SK-N-SH treated with all-trans-retinoic acid at 6 μM for 48 hours (cell line): Measurements from ENCODE around the gene RPP40.

Experiments
- ATAC-seq: fragments of 200-7000 bp; cut with Tn5 transposase; 3 replicates; pipeline ENCODE4 v1.9.1; 2020; ENCODE audit warnings: mild to moderate bottlenecking, moderate library complexity
- ARNTL ChIP-seq: fragments of 450-650 bp; formaldehyde crosslinking; IDR thresholded peaks from 2 replicates; pipeline ENCODE4 v1.5.0; 2020; ENCODE audit warnings: low read depth, mild to moderate bottlenecking, moderate library complexity, borderline replicate concordance
- BACH2 ChIP-seq: fragments of 250-450 bp; sonication (Bioruptor Pico); IDR thresholded peaks from 2 replicates; pipeline ENCODE4 v1.9.0; 2021; ENCODE audit warnings: mild to moderate bottlenecking, borderline replicate concordance
- CREB5 ChIP-seq: fragments of 250-450 bp; sonication (Bioruptor Pico); IDR thresholded peaks from 2 replicates; pipeline ENCODE4 v1.5.1; 2020; ENCODE audit warnings: low read depth, mild to moderate bottlenecking, moderate library complexity
- CSDC2 ChIP-seq: fragments of 250-450 bp; sonication (Bioruptor Pico); IDR thresholded peaks from 2 replicates; pipeline ENCODE4 v1.5.0; 2020; ENCODE audit warnings: mild to moderate bottlenecking, moderate library complexity
- ESRRG ChIP-seq: fragments of 250-450 bp; sonication (Bioruptor Pico); IDR thresholded peaks from 2 replicates; pipeline ENCODE4 v1.6.1; 2021; ENCODE audit warnings: mild to moderate bottlenecking
- GLIS3 ChIP-seq: fragments of 250-450 bp; sonication (Bioruptor Pico); IDR thresholded peaks from 2 replicates; pipeline ENCODE4 v1.5.0; 2020; ENCODE audit warnings: mild to moderate bottlenecking, moderate library complexity
- ISL1 ChIP-seq: fragments of 250-450 bp; sonication (Bioruptor Pico); IDR thresholded peaks from 2 replicates; pipeline ENCODE4 v2.1.2; 2022; ENCODE audit warnings: mild to moderate bottlenecking, moderate library complexity
- OSR1 ChIP-seq: fragments of 250-450 bp; sonication (Bioruptor Pico); IDR thresholded peaks from 2 replicates; pipeline ENCODE4 v1.8.0; 2022; ENCODE audit warnings: moderate library complexity, mild to moderate bottlenecking, inconsistent platforms
- PPARA ChIP-seq: fragments of 250-450 bp; sonication (Bioruptor Pico); IDR thresholded peaks from 2 replicates; pipeline ENCODE4 v1.5.0; 2020; ENCODE audit warnings: mild to moderate bottlenecking, borderline replicate concordance
- RARB ChIP-seq: fragments of 250-450 bp; sonication (Bioruptor Pico); IDR thresholded peaks from 2 replicates; pipeline ENCODE4 v1.8.0; 2021; ENCODE audit warnings: mild to moderate bottlenecking, moderate library complexity
- SNAI2 ChIP-seq: fragments of 250-450 bp; sonication (Bioruptor Pico); IDR thresholded peaks from 2 replicates; pipeline ENCODE4 v1.5.0; 2020; ENCODE audit warnings: mild to moderate bottlenecking, moderate library complexity
- TCF4 ChIP-seq: fragments of 250-450 bp; sonication (Bioruptor Pico); IDR thresholded peaks from 2 replicates; pipeline ENCODE4 v1.8.0; 2021; ENCODE audit warnings: mild to moderate bottlenecking, moderate library complexity, borderline replicate concordance
- TOX ChIP-seq: fragments of 250-450 bp; sonication (Bioruptor Pico); IDR thresholded peaks from 2 replicates; pipeline ENCODE4 v1.8.0; 2021; ENCODE audit warnings: mild to moderate bottlenecking, moderate library complexity, borderline replicate concordance
- TSHZ2 ChIP-seq: fragments of 250-450 bp; sonication (Bioruptor Pico); IDR thresholded peaks from 2 replicates; pipeline ENCODE4 v1.5.0; 2020; ENCODE audit warnings: mild to moderate bottlenecking, moderate library complexity
- ZC3H10 ChIP-seq: fragments of 250-450 bp; sonication (Bioruptor Pico); IDR thresholded peaks from 2 replicates; pipeline ENCODE4 v1.5.1; 2021; ENCODE audit warnings: mild to moderate bottlenecking, moderate library complexity
- ZFP3 ChIP-seq: fragments of 250-450 bp; sonication (Bioruptor Pico); IDR thresholded peaks from 2 replicates; pipeline ENCODE4 v1.5.0; 2020; ENCODE audit warnings: mild to moderate bottlenecking, moderate library complexity
- ZFP30 ChIP-seq: fragments of 450-650 bp; formaldehyde crosslinking; IDR thresholded peaks from 2 replicates; pipeline ENCODE4 v1.5.0; 2022; ENCODE audit warnings: mild to moderate bottlenecking, moderate library complexity
- ZNF565 ChIP-seq: fragments of 450-650 bp; formaldehyde crosslinking; conservative IDR thresholded peaks from 2 replicates; pipeline ENCODE4 v1.5.0; 2020; ENCODE audit warnings: low read depth, mild to moderate bottlenecking, moderate library complexity
- ZNF70 ChIP-seq: fragments of 450-650 bp; formaldehyde crosslinking; IDR thresholded peaks from 2 replicates; pipeline ENCODE4 v1.5.0; 2020; ENCODE audit warnings: mild to moderate bottlenecking, moderate library complexity
- ZNF8 ChIP-seq: fragments of 450-650 bp; formaldehyde crosslinking; IDR thresholded peaks from 2 replicates; pipeline ENCODE4 v1.5.0; 2020; ENCODE audit warnings: mild to moderate bottlenecking, moderate library complexity
- TF ChIP-seq, protein P1 (sequence below): fragments of 250-450 bp; sonication (Bioruptor Pico); IDR thresholded peaks from 2 replicates; pipeline ENCODE4 v1.5.1; 2021; ENCODE audit warnings: mild to moderate bottlenecking, moderate library complexity
- TF ChIP-seq, protein P2 (sequence below): fragments of 250-450 bp; sonication (Bioruptor Pico); IDR thresholded peaks from 2 replicates; pipeline ENCODE4 v1.8.0; 2021; ENCODE audit warnings: low read depth, mild to moderate bottlenecking, moderate library complexity, borderline replicate concordance
- TF ChIP-seq, protein P3 (sequence below): fragments of 250-450 bp; sonication (Bioruptor Pico); IDR thresholded peaks from 2 replicates; pipeline ENCODE4 v1.8.0; 2020; ENCODE audit warnings: mild to moderate bottlenecking, moderate library complexity, borderline replicate concordance

Gene RPP40

GRCh38 chr6:4969609-4970285, 34.1 kb downstream of the RPP40 start:
- ATAC-seq, result no peak
- TF ChIP-seq ZNF565 (no peak), ESRRG (CRISPR knock-in tag) (no peak), ISL1 (CRISPR knock-in tag) (no peak), TOX (CRISPR knock-in tag) (no peak), RARB (no peak), PPARA (CRISPR knock-in tag) (no peak), TSHZ2 (no peak), ARNTL (no peak), ZNF8 (CRISPR knock-in tag) (no peak), CREB5 (CRISPR knock-in tag) (no peak), OSR1 (CRISPR knock-in tag) (no peak), ZNF70 (no peak)
- TF ChIP-seq, protein P1, sequence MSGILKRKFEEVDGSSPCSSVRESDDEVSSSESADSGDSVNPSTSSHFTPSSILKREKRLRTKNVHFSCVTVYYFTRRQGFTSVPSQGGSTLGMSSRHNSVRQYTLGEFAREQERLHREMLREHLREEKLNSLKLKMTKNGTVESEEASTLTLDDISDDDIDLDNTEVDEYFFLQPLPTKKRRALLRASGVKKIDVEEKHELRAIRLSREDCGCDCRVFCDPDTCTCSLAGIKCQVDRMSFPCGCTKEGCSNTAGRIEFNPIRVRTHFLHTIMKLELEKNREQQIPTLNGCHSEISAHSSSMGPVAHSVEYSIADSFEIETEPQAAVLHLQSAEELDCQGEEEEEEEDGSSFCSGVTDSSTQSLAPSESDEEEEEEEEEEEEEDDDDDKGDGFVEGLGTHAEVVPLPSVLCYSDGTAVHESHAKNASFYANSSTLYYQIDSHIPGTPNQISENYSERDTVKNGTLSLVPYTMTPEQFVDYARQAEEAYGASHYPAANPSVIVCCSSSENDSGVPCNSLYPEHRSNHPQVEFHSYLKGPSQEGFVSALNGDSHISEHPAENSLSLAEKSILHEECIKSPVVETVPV (CRISPR knock-in tag), result no peak

GRCh38 chr6:4967301-4968030, 36.4 kb downstream of the RPP40 start:
- no peak for ATAC-seq
- TF ChIP-seq TSHZ2, result no peak
- no peak for TF ChIP-seq ZNF565
- no peak for TF ChIP-seq GLIS3 (CRISPR knock-in tag)
- no peak for TF ChIP-seq ESRRG (CRISPR knock-in tag)
- no peak for TF ChIP-seq ZFP3 (CRISPR knock-in tag)
- TF ChIP-seq ZNF8 (CRISPR knock-in tag), result no peak
- TF ChIP-seq, protein P2, sequence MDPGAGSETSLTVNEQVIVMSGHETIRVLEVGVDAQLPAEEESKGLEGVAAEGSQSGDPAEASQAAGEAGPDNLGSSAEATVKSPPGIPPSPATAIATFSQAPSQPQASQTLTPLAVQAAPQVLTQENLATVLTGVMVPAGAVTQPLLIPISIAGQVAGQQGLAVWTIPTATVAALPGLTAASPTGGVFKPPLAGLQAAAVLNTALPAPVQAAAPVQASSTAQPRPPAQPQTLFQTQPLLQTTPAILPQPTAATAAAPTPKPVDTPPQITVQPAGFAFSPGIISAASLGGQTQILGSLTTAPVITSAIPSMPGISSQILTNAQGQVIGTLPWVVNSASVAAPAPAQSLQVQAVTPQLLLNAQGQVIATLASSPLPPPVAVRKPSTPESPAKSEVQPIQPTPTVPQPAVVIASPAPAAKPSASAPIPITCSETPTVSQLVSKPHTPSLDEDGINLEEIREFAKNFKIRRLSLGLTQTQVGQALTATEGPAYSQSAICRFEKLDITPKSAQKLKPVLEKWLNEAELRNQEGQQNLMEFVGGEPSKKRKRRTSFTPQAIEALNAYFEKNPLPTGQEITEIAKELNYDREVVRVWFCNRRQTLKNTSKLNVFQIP (CRISPR knock-in tag), result no peak
- TF ChIP-seq SNAI2 (CRISPR knock-in tag), result no peak
- TF ChIP-seq OSR1 (CRISPR knock-in tag), result no peak
- TF ChIP-seq, protein P3, sequence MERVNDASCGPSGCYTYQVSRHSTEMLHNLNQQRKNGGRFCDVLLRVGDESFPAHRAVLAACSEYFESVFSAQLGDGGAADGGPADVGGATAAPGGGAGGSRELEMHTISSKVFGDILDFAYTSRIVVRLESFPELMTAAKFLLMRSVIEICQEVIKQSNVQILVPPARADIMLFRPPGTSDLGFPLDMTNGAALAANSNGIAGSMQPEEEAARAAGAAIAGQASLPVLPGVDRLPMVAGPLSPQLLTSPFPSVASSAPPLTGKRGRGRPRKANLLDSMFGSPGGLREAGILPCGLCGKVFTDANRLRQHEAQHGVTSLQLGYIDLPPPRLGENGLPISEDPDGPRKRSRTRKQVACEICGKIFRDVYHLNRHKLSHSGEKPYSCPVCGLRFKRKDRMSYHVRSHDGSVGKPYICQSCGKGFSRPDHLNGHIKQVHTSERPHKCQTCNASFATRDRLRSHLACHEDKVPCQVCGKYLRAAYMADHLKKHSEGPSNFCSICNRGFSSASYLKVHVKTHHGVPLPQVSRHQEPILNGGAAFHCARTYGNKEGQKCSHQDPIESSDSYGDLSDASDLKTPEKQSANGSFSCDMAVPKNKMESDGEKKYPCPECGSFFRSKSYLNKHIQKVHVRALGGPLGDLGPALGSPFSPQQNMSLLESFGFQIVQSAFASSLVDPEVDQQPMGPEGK (CRISPR knock-in tag), result no peak
- no peak for TF ChIP-seq ISL1 (CRISPR knock-in tag)
- no peak for TF ChIP-seq ZFP30 (CRISPR knock-in tag)
- no peak for TF ChIP-seq BACH2 (CRISPR knock-in tag)
- TF ChIP-seq CSDC2, result no peak
- TF ChIP-seq ZC3H10 (CRISPR knock-in tag), result no peak
- no peak for TF ChIP-seq TCF4 (CRISPR knock-in tag)
